Embryonic facial prominence (tissue), 1 donor: ENCODE data around the gene AP5S1.
"Not testable (repeated sequence)": the region's sequence is repeated elsewhere in the genome, so short reads cannot be mapped to it uniquely, and the experiment has no call there.

Experiments used
- DNase-seq: peaks from one replicate; pipeline ENCODE4 v3.0.0-alpha.2; 2016; ENCODE audit errors: extremely low spot score

AP5S1 gene

GRCh38 chr20:3789201-3789600 lies 31.1 kb upstream of the AP5S1 start:
- DNase-seq, result not testable (repeated sequence)

GRCh38 chr20:3794168-3794567 lies 26.2 kb upstream of the AP5S1 start:
- not testable (repeated sequence) for DNase-seq

GRCh38 chr20:3794701-3795420 lies 25.5 kb upstream of the AP5S1 start:
- no peak for DNase-seq

GRCh38 chr20:3795511-3796468 lies 24.6 kb upstream of the AP5S1 start, which contains the start of gene CDC25B:
TSS of gene CDC25B (plus strand) at chr20:3796310. CDS start at chr20:3796532, 222 bp downstream.
- DNase-seq, result peak; percentile 84

DNA sequence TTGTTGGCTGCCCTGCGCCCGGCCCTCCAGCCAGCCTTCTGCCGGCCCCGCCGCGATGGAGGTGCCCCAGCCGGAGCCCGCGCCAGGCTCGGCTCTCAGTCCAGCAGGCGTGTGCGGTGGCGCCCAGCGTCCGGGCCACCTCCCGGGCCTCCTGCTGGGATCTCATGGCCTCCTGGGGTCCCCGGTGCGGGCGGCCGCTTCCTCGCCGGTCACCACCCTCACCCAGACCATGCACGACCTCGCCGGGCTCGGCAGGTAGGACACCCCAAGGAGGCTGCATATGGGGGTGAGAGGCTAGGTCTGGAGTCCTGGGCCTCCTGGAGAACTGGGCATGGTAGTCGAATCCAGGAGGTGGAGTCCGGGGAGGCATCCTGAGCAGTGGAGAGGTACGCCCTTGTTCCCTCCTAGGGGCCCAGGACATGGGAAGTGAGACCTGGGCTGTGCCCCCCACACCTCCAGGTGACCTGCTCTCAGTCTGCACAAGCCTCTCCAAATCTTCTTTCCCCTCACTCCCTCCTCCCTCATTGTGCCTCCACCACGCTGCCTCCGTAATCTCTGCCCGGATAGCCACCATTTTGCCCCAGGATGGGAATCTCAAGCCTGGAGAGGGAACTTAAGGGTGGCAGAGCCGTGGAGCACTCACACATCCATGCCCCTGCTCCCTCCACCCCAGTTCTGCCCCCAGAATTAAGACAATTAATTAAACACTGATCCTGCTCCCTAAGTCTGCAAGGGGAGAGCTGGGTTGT lies 23.7 kb upstream of the AP5S1 start:
- no peak for DNase-seq

GRCh38 chr20:3797226-3797545 lies 23.2 kb upstream of the AP5S1 start:
- DNase-seq, result no peak

DNA sequence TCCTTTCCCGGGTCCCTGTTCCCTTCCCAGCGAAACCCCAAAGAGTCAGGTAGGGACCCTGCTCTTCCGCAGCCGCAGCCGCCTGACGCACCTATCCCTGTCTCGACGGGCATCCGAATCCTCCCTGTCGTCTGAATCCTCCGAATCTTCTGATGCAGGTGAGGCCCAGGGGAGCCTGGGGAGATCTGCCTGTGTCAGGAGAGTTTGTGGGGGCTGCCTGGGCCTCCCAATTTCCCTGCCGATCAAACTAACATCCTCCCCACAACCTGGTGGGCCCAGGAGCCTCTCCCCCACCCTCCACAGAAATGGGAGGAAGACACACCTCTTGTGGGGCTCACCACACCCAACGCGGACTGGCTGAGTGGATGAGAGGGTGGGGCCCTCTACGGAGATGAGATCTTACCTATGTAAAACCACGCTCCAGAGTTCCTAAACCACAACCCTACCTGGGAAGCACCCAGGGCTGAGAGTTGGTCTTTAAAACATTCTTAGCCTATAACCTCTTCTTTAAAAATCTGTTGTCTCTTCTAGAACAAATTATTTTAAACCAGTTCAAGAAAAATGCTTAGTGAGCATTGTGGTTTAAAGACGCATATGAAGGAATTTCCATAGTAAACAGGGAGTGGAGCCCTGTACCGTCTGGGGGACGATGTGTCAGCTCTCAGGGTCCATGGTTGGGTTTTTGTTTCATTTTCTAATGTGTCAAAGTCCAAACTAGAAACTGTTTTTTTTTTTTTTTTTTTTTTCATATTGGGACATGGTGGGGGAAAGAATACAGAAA lies 22.6 kb upstream of the AP5S1 start:
- no peak for DNase-seq

GRCh38 chr20:3798373-3798768 lies 22.0 kb upstream of the AP5S1 start:
- no peak for DNase-seq

DNA sequence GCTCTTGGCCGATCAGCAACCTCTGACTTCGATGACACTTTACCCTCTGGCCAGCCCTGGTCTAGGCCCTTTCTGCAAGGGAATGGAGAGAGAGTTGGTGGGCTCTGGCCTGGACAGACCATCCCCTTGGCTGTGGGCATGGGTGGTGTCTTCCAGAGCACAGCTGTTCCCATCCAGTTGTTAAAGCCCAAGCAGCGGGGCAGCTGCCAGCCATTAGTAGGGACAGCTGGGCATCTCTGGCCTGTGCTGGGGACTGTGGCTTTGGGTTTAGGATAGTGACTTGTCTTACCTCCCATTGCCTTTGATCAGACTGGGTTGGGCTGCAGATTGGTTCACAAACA lies 21.5 kb upstream of the AP5S1 start:
- no peak for DNase-seq

DNA sequence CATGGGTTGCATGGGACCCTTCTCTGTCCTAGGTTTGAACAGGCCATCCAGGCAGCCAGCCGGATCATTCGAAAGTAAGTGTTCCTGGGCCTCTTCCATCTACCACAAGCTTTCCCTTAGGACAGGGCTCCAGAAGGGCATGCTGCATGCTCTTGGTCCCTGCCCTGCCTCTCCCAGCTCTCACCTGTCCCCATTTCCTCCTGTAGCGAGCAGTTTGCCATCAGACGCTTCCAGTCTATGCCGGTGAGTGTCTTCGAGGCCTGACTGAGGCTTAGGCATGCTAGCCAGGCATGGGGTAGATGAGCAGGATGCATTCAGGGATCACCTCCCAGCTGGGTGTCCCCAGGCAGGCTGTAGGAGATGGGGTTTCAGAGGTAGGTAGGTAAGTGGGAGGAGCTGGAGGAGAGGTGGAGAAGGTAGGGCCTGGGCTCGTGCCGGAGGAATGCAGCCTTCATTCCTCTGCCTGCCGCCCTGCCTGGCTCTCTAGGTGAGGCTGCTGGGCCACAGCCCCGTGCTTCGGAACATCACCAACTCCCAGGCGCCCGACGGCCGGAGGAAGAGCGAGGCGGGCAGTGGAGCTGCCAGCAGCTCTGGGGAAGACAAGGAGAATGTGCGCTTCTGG lies 20.0 kb upstream of the AP5S1 start:
- no peak for DNase-seq

- DNase-seq, result no peak
These were observed 19.5 kb upstream of the AP5S1 start for GRCh38 chr20:3800878-3801260.

- no peak for DNase-seq
These were observed 19.0 kb upstream of the AP5S1 start for GRCh38 chr20:3801299-3801698.

DNA sequence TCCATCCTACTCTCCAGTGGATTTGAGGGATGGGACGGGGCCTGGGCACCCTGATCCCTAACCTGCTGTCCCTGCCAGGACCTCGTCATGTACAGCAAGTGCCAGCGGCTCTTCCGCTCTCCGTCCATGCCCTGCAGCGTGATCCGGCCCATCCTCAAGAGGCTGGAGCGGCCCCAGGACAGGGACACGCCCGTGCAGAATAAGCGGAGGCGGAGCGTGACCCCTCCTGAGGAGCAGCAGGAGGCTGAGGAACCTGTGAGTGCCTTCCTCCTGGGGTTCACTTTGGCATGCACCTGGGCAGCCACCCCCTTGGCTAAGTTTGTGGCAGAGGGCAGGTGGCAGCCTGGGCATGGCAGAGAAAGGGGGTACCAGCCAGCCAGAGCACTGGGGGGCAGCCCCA lies 18.5 kb upstream of the AP5S1 start:
- DNase-seq, result no peak

- DNase-seq, result no peak
These were observed 17.7 kb upstream of the AP5S1 start for GRCh38 chr20:3802524-3803239.

- DNase-seq, result no peak
These were observed 17.1 kb upstream of the AP5S1 start for GRCh38 chr20:3803289-3803688.

GRCh38 chr20:3803854-3804253 lies 16.5 kb upstream of the AP5S1 start:
- DNase-seq, result no peak

DNA sequence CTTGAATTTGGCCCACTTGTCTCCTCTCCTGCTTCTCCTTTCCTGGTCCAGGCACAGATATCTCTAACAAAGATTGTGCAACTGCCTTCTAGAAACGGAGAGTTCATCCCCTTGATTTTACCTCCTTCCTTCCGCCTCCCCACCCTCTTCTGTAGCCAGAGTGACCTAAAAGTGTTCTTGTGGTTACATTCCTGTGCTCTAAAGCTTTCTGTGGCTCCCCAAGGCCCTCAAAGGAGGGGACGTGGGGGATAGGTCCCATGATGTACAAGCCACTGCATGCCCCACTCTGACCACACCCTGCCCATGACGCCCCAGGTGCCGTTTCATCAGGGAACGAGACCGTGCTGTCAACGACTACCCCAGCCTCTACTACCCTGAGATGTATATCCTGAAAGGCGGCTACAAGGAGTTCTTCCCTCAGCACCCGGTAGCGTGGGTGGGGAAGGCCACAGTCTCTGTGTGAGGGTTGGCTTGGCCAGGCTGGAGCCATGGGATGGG lies 16.0 kb upstream of the AP5S1 start:
- no peak for DNase-seq

- no peak for DNase-seq
These were observed 15.6 kb upstream of the AP5S1 start for GRCh38 chr20:3804781-3805180.

GRCh38 chr20:3808544-3808943 lies 11.8 kb upstream of the AP5S1 start:
- no peak for DNase-seq
